K562 treated with DMSO at 1 percent for 12 hours (cell line): ENCODE results near the gene NFKBIB. TPM values are rescaled to one million over a fixed set of nuclear protein-coding genes. Genes with fewer than 3 reads are reported as not detected.

ENCODE experiments used
- total RNA-seq: library from RNA; unstranded; fragments of 300-600 nt; gene quantifications from 2 replicates; pipeline ENCODE4 v1.2.3, GENCODE V29; 2022; ENCODE audit not compliant: insufficient read depth

Gene NFKBIB, protein sequence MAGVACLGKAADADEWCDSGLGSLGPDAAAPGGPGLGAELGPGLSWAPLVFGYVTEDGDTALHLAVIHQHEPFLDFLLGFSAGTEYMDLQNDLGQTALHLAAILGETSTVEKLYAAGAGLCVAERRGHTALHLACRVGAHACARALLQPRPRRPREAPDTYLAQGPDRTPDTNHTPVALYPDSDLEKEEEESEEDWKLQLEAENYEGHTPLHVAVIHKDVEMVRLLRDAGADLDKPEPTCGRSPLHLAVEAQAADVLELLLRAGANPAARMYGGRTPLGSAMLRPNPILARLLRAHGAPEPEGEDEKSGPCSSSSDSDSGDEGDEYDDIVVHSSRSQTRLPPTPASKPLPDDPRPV
- 23.6 and 27.6 TPM in 2 replicates for total RNA-seq

GRCh38 chr19:38899447-38900201, at the start of gene NFKBIB, which contains the start of gene SIRT2:
Gene NFKBIB (plus strand): TSS chr19:38899969. CDS start chr19:38900033, 64 bp downstream.
Gene SIRT2 (minus strand): TSS chr19:38899618. CDS start chr19:38899521, 97 bp downstream.

GRCh38 chr19:38877781-38878574, 21.8 kb upstream of the NFKBIB start, which contains the start of gene RINL:
Gene RINL (minus strand): TSS chr19:38878275. CDS start chr19:38876742, 1,533 bp downstream.

GRCh38 chr19:38929929-38930775, 30.4 kb downstream of the NFKBIB start, which contains the start of gene SARS2:
Gene SARS2 (minus strand): TSS chr19:38930763. CDS start chr19:38930736, 27 bp downstream.

DNA sequence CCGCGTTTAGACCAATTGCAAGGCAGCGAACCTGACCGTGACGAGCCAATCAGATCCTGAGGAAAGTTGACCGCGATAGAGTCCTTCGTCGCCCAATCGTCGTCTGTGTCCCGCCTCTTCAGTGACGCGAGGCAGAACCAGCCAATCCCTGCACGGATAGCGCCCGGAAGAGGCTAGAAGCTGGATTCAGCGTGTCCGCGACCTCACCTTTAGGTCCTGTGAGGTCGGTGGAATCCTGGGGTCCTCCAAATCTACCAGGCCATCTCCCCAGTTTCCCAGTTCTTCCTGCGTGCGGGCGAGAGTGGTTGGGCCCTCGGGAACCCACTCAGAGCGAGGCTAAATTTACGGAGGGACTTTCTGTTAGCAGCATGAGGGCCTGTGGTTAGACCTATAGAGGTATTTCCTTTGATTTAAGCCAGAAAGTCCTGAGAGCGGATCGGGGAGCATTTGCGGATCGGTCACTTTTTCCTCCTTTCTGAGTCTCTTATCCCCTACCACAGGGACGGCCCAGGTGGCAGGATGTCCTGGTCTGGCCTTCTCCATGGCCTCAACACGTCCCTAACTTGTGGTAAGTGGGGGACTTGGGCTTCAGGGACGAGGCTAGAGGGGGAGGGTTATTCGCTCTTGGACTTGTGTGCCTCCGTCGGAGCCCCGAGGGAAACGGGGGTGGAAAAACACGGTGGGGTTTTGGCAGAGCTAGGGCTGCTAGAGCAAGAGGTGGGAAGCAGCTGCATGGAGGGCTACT, 31.2 kb downstream of the NFKBIB start, which contains the start of gene MRPS12:
Gene MRPS12, plus strand, starts transcription at position 169 of the 745 bp plus-strand sequence. Its CDS starts 351 bp downstream, at position 520.

Other genes starting within 250 kb of the NFKBIB start
- 1.4 TPM in 1 of 2 replicates, not detected in the other for gene CAPN12, start 155.5 kb upstream of the NFKBIB start, total RNA-seq
- not detected in 2 replicates for gene LGALS7, start 126.5 kb upstream of the NFKBIB start, total RNA-seq
- not detected in 2 replicates for gene LGALS7B, start 110.8 kb upstream of the NFKBIB start, total RNA-seq
- 13.7 TPM in 1 of 2 replicates, not detected in the other for gene LGALS4, start 87.0 kb upstream of the NFKBIB start, total RNA-seq
- gene ECH1, start 68.2 kb upstream of the NFKBIB start, total RNA-seq, result 222 and 244 TPM in 2 replicates
- gene HNRNPL, start 50.0 kb upstream of the NFKBIB start, total RNA-seq, result 265 and 395 TPM in 2 replicates
- 6.4 and 7.8 TPM in 2 replicates for gene RINL, start 21.7 kb upstream of the NFKBIB start, total RNA-seq
- 92.8 and 102 TPM in 2 replicates for gene SIRT2, start 351 bp upstream of the NFKBIB start, total RNA-seq
- gene CCER2, start 12.2 kb downstream of the NFKBIB start, total RNA-seq, result not detected in 2 replicates
- 18.2 and 19.6 TPM in 2 replicates for gene SARS2, start 30.8 kb downstream of the NFKBIB start, total RNA-seq
- gene MRPS12, start 31.0 kb downstream of the NFKBIB start, total RNA-seq, result 71.4 and 112 TPM in 2 replicates
- 22.5 and 27.5 TPM in 2 replicates for gene FBXO17, start 75.8 kb downstream of the NFKBIB start, total RNA-seq
- gene FBXO27, start 132.6 kb downstream of the NFKBIB start, total RNA-seq, result 5.7 and 12.4 TPM in 2 replicates
- not detected in 2 replicates for gene ACP7, start 184.4 kb downstream of the NFKBIB start, total RNA-seq
- gene PAK4, start 225.8 kb downstream of the NFKBIB start, total RNA-seq, result 23.3 and 38.4 TPM in 2 replicates